HL-60 (cell line): ENCODE data around the gene FOXI2.

Source experiments
- DNase-seq, 2 experiments: peaks; one replicate each; pipeline ENCODE4 v3.0.0-alpha.2; 2010 to 2020; ENCODE audit warnings: low read depth in 1 of 2, low spot score in 1 of 2
- H3K27ac ChIP-seq: fragments of 250-450 bp; sonication (Bioruptor Pico); replicated peaks from 2 replicates; pipeline ENCODE4 v1.5.1; 2020; ENCODE audit warnings: mild to moderate bottlenecking, moderate library complexity
- H3K27me3 ChIP-seq: fragments of 250-450 bp; sonication (Bioruptor Pico); 2 replicates; pipeline ENCODE4 v1.5.1; 2021; ENCODE audit warnings: mild to moderate bottlenecking, moderate library complexity; ENCODE audit not compliant: insufficient read depth, poor library complexity, severe bottlenecking
- H3K4me3 ChIP-seq: replicated peaks from 2 replicates; pipeline ENCODE4 v1.5.1; 2011; ENCODE audit warnings: mild to moderate bottlenecking, control low read depth, low read length; ENCODE audit not compliant: insufficient read depth
- CTCF ChIP-seq: IDR thresholded peaks from one replicate; pipeline ENCODE4 v1.5.1; 2011; ENCODE audit warnings: low read length, control low read depth, inconsistent platforms; ENCODE audit not compliant: insufficient read depth
- GABPA ChIP-seq: IDR thresholded peaks from 2 replicates; pipeline ENCODE4 v1.6.1; 2012; ENCODE audit warnings: low read depth
- POLR2AphosphoS5 ChIP-seq: IDR thresholded peaks from 2 replicates; pipeline ENCODE4 v1.6.1; 2012; ENCODE audit warnings: low read depth
- REST ChIP-seq: IDR thresholded peaks from 2 replicates; pipeline ENCODE4 v1.6.1; 2012; ENCODE audit warnings: low read depth; ENCODE audit not compliant: insufficient replicate concordance
- SPI1 ChIP-seq: IDR thresholded peaks from 2 replicates; pipeline ENCODE4 v1.6.1; 2012; ENCODE audit warnings: low read depth, mild to moderate bottlenecking, borderline replicate concordance

Gene FOXI2

GRCh38 chr10:127738512-127739424 is 1.8 kb downstream of the FOXI2 start:
- H3K27me3 ChIP-seq = peaks cover 10% of the 10 kb centered on the region
- H3K27ac ChIP-seq = no peak overlapping the region
- no peak overlapping the region for H3K4me3 ChIP-seq
- DNase-seq = no peak
- TF ChIP-seq POLR2AphosphoS5 = no peak
- no peak for TF ChIP-seq SPI1
- no peak for TF ChIP-seq REST
- TF ChIP-seq GABPA = no peak
- TF ChIP-seq CTCF = no peak

GRCh38 chr10:127739908-127740307 is 2.9 kb downstream of the FOXI2 start:
- Histone ChIP-seq H3K27ac (no peak overlapping the region), H3K4me3 (no peak overlapping the region), H3K27me3 (peaks cover 10% of the 10 kb centered on the region)
- no peak for DNase-seq
- TF ChIP-seq CTCF (no peak), REST (no peak), GABPA (no peak), SPI1 (no peak), POLR2AphosphoS5 (no peak)

- TF ChIP-seq SPI1 = no peak
- TF ChIP-seq CTCF = no peak
- TF ChIP-seq REST = no peak
- no peak overlapping the region for H3K27ac ChIP-seq
- H3K4me3 ChIP-seq = no peak overlapping the region
- peaks cover 8% of the 10 kb centered on the region for H3K27me3 ChIP-seq
- DNase-seq = no peak
Measured at GRCh38 chr10:127740596-127740995, 3.6 kb downstream of the FOXI2 start.
